RWPE1 (cell line): Measurements from ENCODE around the gene VAMP8.
"Not testable (repeated sequence)": the region's sequence is repeated elsewhere in the genome, so short reads cannot be mapped to it uniquely, and the experiment has no call there.

Experiments
- CTCF ChIA-PET: fragments of 350-600 bp; sonication (Branson Sonifier 250); formaldehyde crosslinking; extraction: SDS; loops from one replicate; lab custom pipeline; 2021; lab: Yijun Ruan, JAX
- POLR2A ChIA-PET: fragments of 400-600 bp; formaldehyde crosslinking; extraction: SDS; loops from one replicate; lab custom pipeline; 2020; ENCODE audit warnings: antibody characterized with exemption; ENCODE audit not compliant: low non-redundant PET; lab: Yijun Ruan, JAX
- DNase-seq: peaks from one replicate; pipeline ENCODE4 v3.0.0; 2012; ENCODE audit warnings: low spot score
- H3K27ac ChIP-seq: fragments of 450-650 bp; 2 replicates; pipeline ENCODE4 v1.5.1; 2017
- TF ChIP-seq, protein P1 (sequence below): fragments of 450-650 bp; conservative IDR thresholded peaks from 2 replicates; pipeline ENCODE4 v1.5.1; 2017; ENCODE audit warnings: low read depth, mild to moderate bottlenecking

Gene VAMP8

DNA sequence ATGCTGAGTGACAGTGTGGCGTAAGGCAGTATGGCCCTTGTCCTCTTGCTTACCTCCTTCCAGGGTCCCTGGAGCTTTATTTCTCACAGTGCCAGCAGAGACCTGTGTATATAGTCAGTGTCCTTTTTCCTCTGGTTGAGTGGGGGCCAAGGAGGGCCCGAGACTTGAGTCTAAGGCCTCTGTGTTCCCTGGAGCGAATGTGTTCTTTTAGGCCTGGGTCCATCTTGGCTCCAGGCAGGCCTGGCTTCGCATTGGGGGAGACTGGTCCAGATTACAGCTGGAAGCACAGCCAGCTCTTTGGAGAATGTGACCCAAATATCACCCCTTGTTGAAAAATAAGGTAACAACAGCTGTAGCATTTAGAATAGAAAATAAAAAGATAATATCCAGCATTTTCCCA, 11.8 kb downstream of the VAMP8 start:
- no peak overlapping the region for H3K27ac ChIP-seq

DNA sequence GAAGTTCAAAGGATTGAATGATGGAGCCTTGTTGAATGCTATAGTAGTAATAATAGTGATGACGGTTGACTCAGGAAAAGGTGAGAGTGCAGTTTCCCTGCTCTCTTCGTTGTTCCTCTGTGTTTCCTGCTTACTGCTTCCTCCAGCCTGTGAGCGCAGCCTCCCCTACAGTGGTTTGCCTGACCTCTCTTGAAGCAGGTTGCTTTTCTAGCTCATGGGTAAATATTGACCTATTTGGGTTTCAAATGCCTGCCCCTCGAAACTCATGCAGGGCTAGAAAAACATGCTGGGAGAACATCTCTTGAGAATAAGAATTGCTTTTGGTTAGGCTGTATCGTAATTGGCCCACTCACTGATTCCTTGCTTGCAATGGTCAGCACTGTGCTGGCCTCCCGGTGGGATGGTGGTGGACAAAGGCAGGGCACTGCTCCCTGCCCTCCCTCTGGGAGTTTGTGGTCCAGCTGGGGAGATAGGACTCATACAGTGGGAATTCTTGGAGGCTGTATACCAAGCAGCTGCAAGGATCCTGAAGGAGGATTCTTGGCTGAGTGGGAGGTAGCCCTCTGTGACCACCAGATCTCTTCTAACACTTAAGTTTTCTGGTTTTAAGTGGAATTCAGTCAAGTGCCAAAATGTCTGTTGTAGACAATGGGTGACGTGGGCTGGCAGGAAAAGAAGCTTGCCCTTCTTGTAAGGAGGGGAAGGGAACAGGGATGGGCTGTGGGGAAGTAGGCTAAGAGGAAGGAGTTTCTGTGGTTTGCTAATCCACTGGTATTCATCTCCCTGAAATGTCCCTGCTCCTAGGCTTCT, 12.8 kb downstream of the VAMP8 start:
- POLR2A ChIA-PET = no interaction called here
- CTCF ChIA-PET = interaction anchor here (0.7 kb wide), 1 partner anchor 171 kb away, joined by 3 read pairs; no protein-coding TSS in a partner anchor
- DNase-seq = no peak
- peak overlapping the region; percentile 65 for H3K27ac ChIP-seq
- TF ChIP-seq, protein P1, sequence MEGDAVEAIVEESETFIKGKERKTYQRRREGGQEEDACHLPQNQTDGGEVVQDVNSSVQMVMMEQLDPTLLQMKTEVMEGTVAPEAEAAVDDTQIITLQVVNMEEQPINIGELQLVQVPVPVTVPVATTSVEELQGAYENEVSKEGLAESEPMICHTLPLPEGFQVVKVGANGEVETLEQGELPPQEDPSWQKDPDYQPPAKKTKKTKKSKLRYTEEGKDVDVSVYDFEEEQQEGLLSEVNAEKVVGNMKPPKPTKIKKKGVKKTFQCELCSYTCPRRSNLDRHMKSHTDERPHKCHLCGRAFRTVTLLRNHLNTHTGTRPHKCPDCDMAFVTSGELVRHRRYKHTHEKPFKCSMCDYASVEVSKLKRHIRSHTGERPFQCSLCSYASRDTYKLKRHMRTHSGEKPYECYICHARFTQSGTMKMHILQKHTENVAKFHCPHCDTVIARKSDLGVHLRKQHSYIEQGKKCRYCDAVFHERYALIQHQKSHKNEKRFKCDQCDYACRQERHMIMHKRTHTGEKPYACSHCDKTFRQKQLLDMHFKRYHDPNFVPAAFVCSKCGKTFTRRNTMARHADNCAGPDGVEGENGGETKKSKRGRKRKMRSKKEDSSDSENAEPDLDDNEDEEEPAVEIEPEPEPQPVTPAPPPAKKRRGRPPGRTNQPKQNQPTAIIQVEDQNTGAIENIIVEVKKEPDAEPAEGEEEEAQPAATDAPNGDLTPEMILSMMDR = no peak

More for the DNA sequence above, 11.8 kb downstream of the VAMP8 start:
- POLR2A ChIA-PET = no interaction called here
- TF ChIP-seq, protein P1 = no peak
- CTCF ChIA-PET = interaction anchor here (0.7 kb wide), 1 partner anchor 17 kb away, joined by 3 read pairs; no protein-coding TSS in a partner anchor
- no peak for DNase-seq

DNA sequence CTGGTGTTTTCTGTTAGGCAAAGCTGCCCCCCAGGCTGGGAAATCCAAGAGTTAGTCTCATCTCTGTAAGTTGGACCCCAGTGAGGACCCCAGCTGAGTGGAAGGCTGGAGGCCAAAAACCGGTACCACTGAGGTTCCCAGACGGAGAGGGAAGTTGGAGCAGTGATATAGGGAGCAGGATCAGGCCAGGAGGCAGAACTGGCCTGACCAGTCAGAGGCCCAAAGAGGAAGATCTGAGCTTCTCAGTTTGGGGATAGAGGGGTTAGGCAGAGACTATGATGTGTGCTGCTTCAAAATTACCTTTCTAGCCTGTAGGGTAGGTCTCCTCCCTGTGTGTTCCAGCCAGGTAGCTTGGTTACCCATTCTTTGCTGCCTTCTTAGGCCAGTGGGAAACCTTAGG, 13.6 kb downstream of the VAMP8 start:
- TF ChIP-seq, protein P1 = no peak
- H3K27ac ChIP-seq = peak overlapping the region; percentile 65
- ChIA-PET CTCF (interaction anchor here (0.7 kb wide), 1 partner anchor 171 kb away, joined by 3 read pairs; no protein-coding TSS in a partner anchor), POLR2A (no interaction called here)
- DNase-seq = no peak

DNA sequence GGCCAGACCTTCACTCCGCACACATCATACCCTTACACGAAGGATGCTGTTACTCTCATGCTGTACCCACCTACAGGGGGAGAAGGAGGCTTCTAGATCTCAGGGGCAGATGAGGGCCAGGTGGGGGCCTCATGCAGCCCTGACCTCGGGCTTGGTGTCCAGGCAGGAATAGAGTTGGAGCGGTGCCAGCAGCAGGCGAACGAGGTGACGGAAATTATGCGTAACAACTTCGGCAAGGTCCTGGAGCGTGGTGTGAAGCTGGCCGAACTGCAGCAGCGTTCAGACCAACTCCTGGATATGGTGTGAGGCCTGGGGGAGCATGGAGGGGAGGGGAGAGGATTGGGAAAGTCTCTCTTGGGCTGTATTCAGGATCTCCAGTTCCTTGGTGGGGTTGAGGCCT, 14.2 kb downstream of the VAMP8 start:
- TF ChIP-seq, protein P1 = no peak
- CTCF ChIA-PET = no interaction called here
- no peak for DNase-seq
- H3K27ac ChIP-seq = peak overlapping the region; percentile 65
- POLR2A ChIA-PET = no interaction called here

DNA sequence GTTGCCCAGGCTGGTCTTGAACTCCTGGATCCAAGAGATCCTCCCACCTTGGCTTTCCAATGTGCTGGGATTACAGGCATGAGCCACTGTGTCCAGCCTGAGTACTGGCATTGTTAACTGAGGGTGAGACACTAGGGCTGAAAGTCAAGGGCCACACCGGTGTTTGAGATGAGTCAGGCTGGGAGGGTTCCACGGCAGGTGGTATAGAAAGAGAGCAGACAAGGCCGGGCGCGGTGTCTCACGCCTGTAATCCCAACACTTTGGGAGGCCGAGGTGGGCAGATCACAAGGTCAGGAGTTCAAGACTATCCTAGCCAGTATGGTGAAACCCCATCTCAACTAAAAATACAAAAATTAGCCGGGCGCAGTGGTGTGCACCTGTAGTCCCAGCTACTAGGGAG, 14.9 kb downstream of the VAMP8 start:
- POLR2A ChIA-PET = not testable (repeated sequence)

DNA sequence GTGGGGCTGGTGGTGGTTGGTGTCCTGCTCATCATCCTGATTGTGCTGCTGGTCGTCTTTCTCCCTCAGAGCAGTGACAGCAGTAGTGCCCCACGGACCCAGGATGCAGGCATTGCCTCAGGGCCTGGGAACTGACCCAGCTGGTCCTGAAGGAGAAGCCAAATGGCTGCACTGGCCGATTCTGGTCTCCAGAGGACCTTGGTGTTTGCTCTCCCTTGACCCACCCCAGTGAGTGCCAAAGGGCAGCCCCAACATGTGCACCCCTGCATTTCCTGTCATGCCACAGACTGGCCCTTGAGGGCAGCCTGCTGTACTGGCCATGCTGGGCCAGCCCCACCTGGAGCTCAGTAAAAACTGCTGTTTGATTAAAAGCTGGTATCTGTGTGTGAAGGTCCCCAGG, 15.6 kb downstream of the VAMP8 start:
- CTCF ChIA-PET = interaction anchor here (1.0 kb wide), 1 partner anchor 12 kb away, joined by 3 read pairs; no protein-coding TSS in a partner anchor
- DNase-seq = no peak
- POLR2A ChIA-PET = no interaction called here
- peak overlapping the region; percentile 22 for H3K27ac ChIP-seq
- TF ChIP-seq, protein P1 = no peak

More for the DNA sequence above, 14.9 kb downstream of the VAMP8 start:
- CTCF ChIA-PET = interaction anchor here (1.0 kb wide), 1 partner anchor 11 kb away, joined by 3 read pairs; no protein-coding TSS in a partner anchor
- DNase-seq, H3K27ac ChIP-seq: not testable (repeated sequence)
